HG03469 (cell line): ENCODE measurements around the gene CCDC88C.
"Not testable (repeated sequence)": the region's sequence is repeated elsewhere in the genome, so short reads cannot be mapped to it uniquely, and the experiment has no call there.

Experiments used
- ATAC-seq: cut with Tn5 transposase; IDR thresholded peaks from one replicate; pipeline ENCODE4 v1.9.1; 2021; ENCODE audit warnings: mild to moderate bottlenecking, moderate library complexity, moderate number of reproducible peaks; ENCODE audit not compliant: unreplicated experiment

CCDC88C gene

GRCh38 chr14:91253795-91254323 lies 163.8 kb downstream of the CCDC88C start:
- ATAC-seq: no peak

GRCh38 chr14:91252871-91253794 lies 164.5 kb downstream of the CCDC88C start:
- ATAC-seq: no peak

GRCh38 chr14:91250912-91251311 lies 166.7 kb downstream of the CCDC88C start:
- no peak for ATAC-seq

GRCh38 chr14:91249841-91250616 lies 167.6 kb downstream of the CCDC88C start:
- peak; percentile 90 for ATAC-seq

- ATAC-seq: no peak
Measured at GRCh38 chr14:91246051-91246852, 171.4 kb downstream of the CCDC88C start.

GRCh38 chr14:91245616-91246015 lies 172.0 kb downstream of the CCDC88C start:
- not testable (repeated sequence) for ATAC-seq

GRCh38 chr14:91245029-91245428 lies 172.6 kb downstream of the CCDC88C start:
- no peak for ATAC-seq

- ATAC-seq: no peak
Measured at GRCh38 chr14:91244501-91244901, 173.1 kb downstream of the CCDC88C start, which contains the start of gene GPR68. TSS of gene GPR68 (minus strand) at chr14:91244704. CDS start at chr14:91235050, 9,654 bp downstream.

GRCh38 chr14:91243074-91243471 lies 174.5 kb downstream of the CCDC88C start:
- no peak for ATAC-seq

GRCh38 chr14:91242635-91243034 lies 175.0 kb downstream of the CCDC88C start:
- no peak for ATAC-seq

- ATAC-seq: peak; percentile 39
Measured at GRCh38 chr14:91241863-91242262, 175.8 kb downstream of the CCDC88C start.

GRCh38 chr14:91238661-91239060 lies 179.0 kb downstream of the CCDC88C start:
- no peak for ATAC-seq

GRCh38 chr14:91238085-91238484 lies 179.5 kb downstream of the CCDC88C start:
- ATAC-seq: no peak

- ATAC-seq: no peak
Measured at GRCh38 chr14:91237219-91237618, 180.4 kb downstream of the CCDC88C start.

GRCh38 chr14:91235841-91236240 lies 181.8 kb downstream of the CCDC88C start:
- ATAC-seq: no peak

- ATAC-seq: no peak
Measured at GRCh38 chr14:91234791-91235114, 182.9 kb downstream of the CCDC88C start.

GRCh38 chr14:91233936-91234790 lies 183.5 kb downstream of the CCDC88C start:
- ATAC-seq: no peak

GRCh38 chr14:91232603-91233002 lies 185.0 kb downstream of the CCDC88C start:
- ATAC-seq: no peak

GRCh38 chr14:91232052-91232451 lies 185.6 kb downstream of the CCDC88C start:
- no peak for ATAC-seq

GRCh38 chr14:91231446-91231845 lies 186.2 kb downstream of the CCDC88C start:
- ATAC-seq: no peak
